ENCODE results near the gene TSSC4. TPM values are rescaled to one million over a fixed set of nuclear protein-coding genes. Genes with fewer than 3 reads are reported as not detected.

TSSC4 gene
- total RNA-seq, 2 experiments from 2014 or later, result 46.8 to 48.2 TPM

GRCh38 chr11:2416765-2417164 lies 16.2 kb downstream of the TSSC4 start:
- DNase-seq (no peak), ATAC-seq (ENCODE audit: low read depth) (no peak)
- POLR2A ChIA-PET, result no interaction called here
- Mint-ChIP-seq H3K36me3 (no peaks in the 10 kb centered on the region), H3K4me1 (no peaks in the 10 kb centered on the region), H3K27me3 (no peaks in the 10 kb centered on the region), H3K4me3 (no peak overlapping the region), H3K27ac (no peak overlapping the region), H3K9me3 (no peaks in the 10 kb centered on the region)

GRCh38 chr11:2417856-2418692 lies 17.5 kb downstream of the TSSC4 start:
- Mint-ChIP-seq H3K4me1 (no peaks in the 10 kb centered on the region), H3K27me3 (no peaks in the 10 kb centered on the region), H3K27ac (no peak overlapping the region), H3K4me3 (no peak overlapping the region), H3K36me3 (no peaks in the 10 kb centered on the region), H3K9me3 (no peaks in the 10 kb centered on the region)
- DNase-seq (no peak), ATAC-seq (ENCODE audit: low read depth) (no peak)
- POLR2A ChIA-PET, result interaction anchor here (2.1 kb wide), 1 partner anchor 113 kb away, joined by 13 read pairs; no protein-coding TSS in a partner anchor

GRCh38 chr11:2418693-2419360 lies 18.3 kb downstream of the TSSC4 start:
- no peak overlapping the region for H3K27ac Mint-ChIP-seq
- H3K36me3 Mint-ChIP-seq, result no peaks in the 10 kb centered on the region
- no peaks in the 10 kb centered on the region for H3K27me3 Mint-ChIP-seq
- ATAC-seq (ENCODE audit: low read depth), result no peak
- H3K4me1 Mint-ChIP-seq, result no peaks in the 10 kb centered on the region
- POLR2A ChIA-PET, result interaction anchor here (2.1 kb wide), 1 partner anchor 114 kb away, joined by 13 read pairs; no protein-coding TSS in a partner anchor
- no peak for DNase-seq
- no peak overlapping the region for H3K4me3 Mint-ChIP-seq
- H3K9me3 Mint-ChIP-seq, result no peaks in the 10 kb centered on the region

- Mint-ChIP-seq H3K9me3 (no peaks in the 10 kb centered on the region), H3K4me1 (no peaks in the 10 kb centered on the region), H3K27me3 (no peaks in the 10 kb centered on the region), H3K4me3 (no peak overlapping the region), H3K36me3 (no peaks in the 10 kb centered on the region), H3K27ac (no peak overlapping the region)
- DNase-seq, result peak; percentile 77
- POLR2A ChIA-PET, result interaction anchor here (1.0 to 2.1 kb wide), 3 partner anchors 20 to 115 kb away, joined by 3 to 13 read pairs (median 12); partner anchors contain the start of gene TSSC4
- peak; percentile 5 for ATAC-seq (ENCODE audit: low read depth)
Observed at GRCh38 chr11:2419638-2420501, 19.3 kb downstream of the TSSC4 start.

- Mint-ChIP-seq H3K9me3 (no peaks in the 10 kb centered on the region), H3K27me3 (no peaks in the 10 kb centered on the region), H3K36me3 (no peaks in the 10 kb centered on the region), H3K27ac (no peak overlapping the region), H3K4me3 (no peak overlapping the region), H3K4me1 (no peaks in the 10 kb centered on the region)
- ATAC-seq (ENCODE audit: low read depth) (peak; percentile 93), DNase-seq (peak; percentile 82)
- POLR2A ChIA-PET, result interaction anchor here (1.0 to 1.2 kb wide), 2 partner anchors 21 to 115 kb away, joined by 3 to 12 read pairs; partner anchors contain the start of gene TSSC4
Observed at GRCh38 chr11:2420502-2421225, 20.1 kb downstream of the TSSC4 start.

GRCh38 chr11:2421226-2421994 lies 20.9 kb downstream of the TSSC4 start:
- no peaks in the 10 kb centered on the region for H3K4me1 Mint-ChIP-seq
- no peaks in the 10 kb centered on the region for H3K36me3 Mint-ChIP-seq
- H3K27ac Mint-ChIP-seq, result no peak overlapping the region
- POLR2A ChIA-PET, result interaction anchor here (1.0 to 1.2 kb wide), 2 partner anchors 21 to 116 kb away, joined by 3 to 12 read pairs; partner anchors contain the start of gene TSSC4
- DNase-seq (no peak), ATAC-seq (ENCODE audit: low read depth) (no peak)
- H3K27me3 Mint-ChIP-seq, result no peaks in the 10 kb centered on the region
- H3K4me3 Mint-ChIP-seq, result no peak overlapping the region
- no peaks in the 10 kb centered on the region for H3K9me3 Mint-ChIP-seq

GRCh38 chr11:2421996-2422395 lies 21.4 kb downstream of the TSSC4 start:
- H3K27ac Mint-ChIP-seq, result no peak overlapping the region
- no peak overlapping the region for H3K4me3 Mint-ChIP-seq
- no peaks in the 10 kb centered on the region for H3K9me3 Mint-ChIP-seq
- no peaks in the 10 kb centered on the region for H3K4me1 Mint-ChIP-seq
- ATAC-seq (ENCODE audit: low read depth) (no peak), DNase-seq (no peak)
- POLR2A ChIA-PET, result no interaction called here
- H3K27me3 Mint-ChIP-seq, result peaks cover 2% of the 10 kb centered on the region
- no peaks in the 10 kb centered on the region for H3K36me3 Mint-ChIP-seq

- H3K4me1 Mint-ChIP-seq, result no peaks in the 10 kb centered on the region
- no peak overlapping the region for H3K27ac Mint-ChIP-seq
- POLR2A ChIA-PET, result no interaction called here
- H3K27me3 Mint-ChIP-seq, result peaks cover 2% of the 10 kb centered on the region
- H3K9me3 Mint-ChIP-seq, result no peaks in the 10 kb centered on the region
- DNase-seq (no peak), ATAC-seq (ENCODE audit: low read depth) (no peak)
- H3K36me3 Mint-ChIP-seq, result no peaks in the 10 kb centered on the region
- no peak overlapping the region for H3K4me3 Mint-ChIP-seq
Observed at GRCh38 chr11:2422461-2423156, 22.1 kb downstream of the TSSC4 start.

- Mint-ChIP-seq H3K36me3 (no peaks in the 10 kb centered on the region), H3K27ac (no peak overlapping the region), H3K9me3 (no peaks in the 10 kb centered on the region), H3K4me1 (no peaks in the 10 kb centered on the region), H3K27me3 (peaks cover 2% of the 10 kb centered on the region), H3K4me3 (no peak overlapping the region)
- POLR2A ChIA-PET, result no interaction called here
- no peak for ATAC-seq (ENCODE audit: low read depth)
- no peak for DNase-seq
Observed at GRCh38 chr11:2423157-2424025, 22.8 kb downstream of the TSSC4 start.

- no peaks in the 10 kb centered on the region for H3K9me3 Mint-ChIP-seq
- DNase-seq, result no peak
- H3K27me3 Mint-ChIP-seq, result peaks cover 2% of the 10 kb centered on the region
- H3K4me1 Mint-ChIP-seq, result no peaks in the 10 kb centered on the region
- ATAC-seq (ENCODE audit: low read depth), result no peak
- POLR2A ChIA-PET, result interaction anchor here (0.6 kb wide), 1 partner anchor 464 kb away, joined by 3 read pairs; no protein-coding TSS in a partner anchor
- no peak overlapping the region for H3K27ac Mint-ChIP-seq
- H3K4me3 Mint-ChIP-seq, result no peak overlapping the region
- no peaks in the 10 kb centered on the region for H3K36me3 Mint-ChIP-seq
Observed at GRCh38 chr11:2424811-2425495, 24.4 kb downstream of the TSSC4 start.

All from activated naive CD8-positive, alpha-beta T cell treated with anti-CD3 and anti-CD28 coated beads, Interleukin-2, amount 10 ng/mL, durations not matched to agents 7 days and 5 days (primary cell).